ENCODE measurements around the gene TLX3.

TLX3 gene

DNA sequence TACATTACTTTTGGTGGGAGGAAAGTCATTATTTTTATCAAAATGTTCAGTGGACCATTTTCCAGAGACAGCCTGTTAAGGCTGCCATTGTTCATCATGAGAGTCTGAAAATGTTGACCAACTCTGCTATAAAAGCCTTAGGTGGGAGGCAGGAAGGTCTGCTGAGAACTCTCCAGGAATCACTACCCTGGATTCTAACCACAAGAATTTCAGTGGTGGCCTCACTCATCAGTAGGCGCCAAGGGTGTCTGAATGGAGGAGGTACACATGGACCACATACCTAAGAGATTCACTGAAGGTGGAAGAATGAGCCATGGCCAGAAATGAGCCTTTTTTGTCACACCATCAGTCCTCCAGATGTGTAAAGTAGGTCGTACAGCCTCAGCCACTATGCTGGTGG, 21.0 kb upstream of the TLX3 start:
- TF ChIP-seq GATA2 (IDR thresholded peaks at IDR 0.05; ENCODE audit: low read depth, low read length) (no peak), GATA3 (IDR thresholded peaks at IDR 0.05; ENCODE audit: low read depth, low read length) (no peak)

- TF ChIP-seq GATA2 (IDR thresholded peaks at IDR 0.05; ENCODE audit: low read depth, low read length) (no peak), GATA3 (IDR thresholded peaks at IDR 0.05; ENCODE audit: low read depth, low read length) (no peak)
These were observed 17.7 kb upstream of the TLX3 start for GRCh38 chr5:171291371-171291770.

- TF ChIP-seq GATA2 (IDR thresholded peaks at IDR 0.05; ENCODE audit: low read depth, low read length) (no peak), GATA3 (IDR thresholded peaks at IDR 0.05; ENCODE audit: low read depth, low read length) (no peak)
These were observed 13.7 kb upstream of the TLX3 start for GRCh38 chr5:171295299-171295698.

- TF ChIP-seq GATA3 (IDR thresholded peaks at IDR 0.05; ENCODE audit: low read depth, low read length) (no peak), GATA2 (IDR thresholded peaks at IDR 0.05; ENCODE audit: low read depth, low read length) (no peak)
These were observed 13.2 kb upstream of the TLX3 start for GRCh38 chr5:171295801-171296200.

DNA sequence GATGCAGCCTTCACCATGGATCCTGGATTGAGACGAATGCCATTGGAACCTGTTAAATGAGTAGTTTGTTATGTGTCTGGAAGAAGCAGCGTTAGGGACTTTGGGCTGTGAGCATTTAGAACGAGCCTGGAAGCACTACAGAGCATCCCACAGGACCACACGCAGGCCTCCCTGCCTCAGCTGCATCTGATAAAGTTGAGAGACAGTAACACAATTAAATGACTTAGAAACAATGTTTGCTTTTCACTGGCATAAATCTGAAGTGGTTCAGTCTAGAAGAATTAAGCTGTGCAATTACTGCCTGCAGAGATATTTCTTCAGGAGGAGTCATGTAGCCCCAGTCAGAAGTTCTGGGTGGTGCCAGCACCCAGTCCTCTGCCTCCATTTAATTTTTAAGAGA, 9.8 kb upstream of the TLX3 start:
- TF ChIP-seq GATA2 (IDR thresholded peaks at IDR 0.05; ENCODE audit: low read depth, low read length), result peak; percentile 81
- TF ChIP-seq GATA3 (IDR thresholded peaks at IDR 0.05; ENCODE audit: low read depth, low read length), result 0 out of 2 replicates have a peak, but pooled peaks have one; percentile 17

DNA sequence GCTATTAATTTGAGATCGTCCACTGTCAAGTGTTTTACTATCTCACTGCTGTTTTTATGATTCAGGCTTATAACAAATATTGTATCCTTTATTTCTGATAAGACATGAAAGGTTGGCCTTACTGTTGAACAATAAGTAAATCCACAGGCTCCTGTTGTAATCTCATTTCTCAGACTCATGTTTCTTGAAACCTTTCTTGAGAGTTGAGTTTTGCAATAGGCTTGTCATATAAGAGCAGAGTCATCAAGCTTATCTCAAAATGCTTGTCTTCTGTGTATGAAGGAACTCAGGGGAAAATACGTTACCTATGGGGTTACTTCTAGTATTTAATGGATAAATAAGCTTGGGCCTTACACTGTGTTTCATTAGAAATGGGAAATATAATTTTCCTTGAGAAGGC, 9.2 kb upstream of the TLX3 start:
- TF ChIP-seq GATA2 (IDR thresholded peaks at IDR 0.05; ENCODE audit: low read depth, low read length) (no peak), GATA3 (IDR thresholded peaks at IDR 0.05; ENCODE audit: low read depth, low read length) (no peak)

GRCh38 chr5:171300358-171300757, 8.7 kb upstream of the TLX3 start:
- TF ChIP-seq GATA2 (IDR thresholded peaks at IDR 0.05; ENCODE audit: low read depth, low read length), result no peak

DNA sequence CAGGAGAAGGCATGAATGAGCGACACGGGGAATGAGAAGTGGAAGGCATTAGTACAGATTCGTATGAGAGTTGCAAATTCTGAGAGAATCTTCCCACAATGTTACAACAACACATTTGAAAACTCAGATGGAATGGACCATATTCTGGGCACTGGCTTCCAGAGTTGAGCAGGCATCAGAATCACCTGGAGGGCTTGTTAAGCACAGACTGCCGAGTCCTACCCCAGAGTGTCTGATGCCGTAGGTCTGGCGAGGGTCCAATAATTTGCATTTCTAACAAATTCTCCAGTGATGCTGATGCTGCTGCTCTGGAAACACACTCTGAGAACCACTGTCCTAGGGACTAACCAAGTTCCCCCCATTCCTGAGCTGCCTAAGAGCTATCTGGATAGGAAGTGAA, 2.9 kb upstream of the TLX3 start:
- TF ChIP-seq GATA3 (IDR thresholded peaks at IDR 0.05; ENCODE audit: low read depth, low read length) (no peak), GATA2 (IDR thresholded peaks at IDR 0.05; ENCODE audit: low read depth, low read length) (no peak)

- no peak; the same call in 1 of the 2 replicates for TF ChIP-seq GATA3 (IDR thresholded peaks at IDR 0.05; ENCODE audit: low read depth, low read length)
- TF ChIP-seq GATA2 (IDR thresholded peaks at IDR 0.05; ENCODE audit: low read depth, low read length), result peak; percentile 95
These were observed 2.1 kb upstream of the TLX3 start for GRCh38 chr5:171306781-171307591.

DNA sequence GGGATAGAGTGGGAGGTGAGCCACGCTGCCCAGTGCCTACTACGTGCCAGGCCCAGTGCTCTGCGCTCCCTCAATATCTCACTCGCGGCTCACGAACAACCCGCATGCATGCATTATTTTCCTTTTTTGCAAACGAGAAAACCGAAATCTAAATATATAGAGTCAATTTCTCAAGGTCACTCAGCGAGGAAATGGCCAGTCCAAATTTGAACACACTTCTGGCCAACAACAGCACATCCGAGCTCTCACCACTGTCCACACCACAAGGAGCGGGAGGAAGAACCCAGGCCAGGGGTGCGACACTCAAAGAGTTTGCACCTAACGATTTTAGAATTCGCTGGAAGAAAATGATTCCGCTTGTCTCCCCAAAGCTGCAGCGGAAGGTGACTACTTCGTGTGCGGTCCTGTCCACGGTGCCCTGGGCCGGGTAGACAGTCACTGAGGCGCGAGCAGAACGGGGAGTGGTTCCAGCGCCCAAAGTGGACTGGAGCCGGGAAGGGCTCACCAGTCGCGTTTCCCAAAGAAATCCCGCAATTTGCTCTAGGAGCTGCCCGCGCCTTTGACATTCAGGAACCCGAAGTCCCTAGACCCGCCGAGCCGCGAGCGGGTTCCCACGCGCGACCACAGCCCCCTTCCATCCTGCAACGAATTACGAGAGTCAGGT, 1.1 kb upstream of the TLX3 start:
- TF ChIP-seq GATA3 (IDR thresholded peaks at IDR 0.05; ENCODE audit: low read depth, low read length) (no peak), GATA2 (IDR thresholded peaks at IDR 0.05; ENCODE audit: low read depth, low read length) (no peak)

DNA sequence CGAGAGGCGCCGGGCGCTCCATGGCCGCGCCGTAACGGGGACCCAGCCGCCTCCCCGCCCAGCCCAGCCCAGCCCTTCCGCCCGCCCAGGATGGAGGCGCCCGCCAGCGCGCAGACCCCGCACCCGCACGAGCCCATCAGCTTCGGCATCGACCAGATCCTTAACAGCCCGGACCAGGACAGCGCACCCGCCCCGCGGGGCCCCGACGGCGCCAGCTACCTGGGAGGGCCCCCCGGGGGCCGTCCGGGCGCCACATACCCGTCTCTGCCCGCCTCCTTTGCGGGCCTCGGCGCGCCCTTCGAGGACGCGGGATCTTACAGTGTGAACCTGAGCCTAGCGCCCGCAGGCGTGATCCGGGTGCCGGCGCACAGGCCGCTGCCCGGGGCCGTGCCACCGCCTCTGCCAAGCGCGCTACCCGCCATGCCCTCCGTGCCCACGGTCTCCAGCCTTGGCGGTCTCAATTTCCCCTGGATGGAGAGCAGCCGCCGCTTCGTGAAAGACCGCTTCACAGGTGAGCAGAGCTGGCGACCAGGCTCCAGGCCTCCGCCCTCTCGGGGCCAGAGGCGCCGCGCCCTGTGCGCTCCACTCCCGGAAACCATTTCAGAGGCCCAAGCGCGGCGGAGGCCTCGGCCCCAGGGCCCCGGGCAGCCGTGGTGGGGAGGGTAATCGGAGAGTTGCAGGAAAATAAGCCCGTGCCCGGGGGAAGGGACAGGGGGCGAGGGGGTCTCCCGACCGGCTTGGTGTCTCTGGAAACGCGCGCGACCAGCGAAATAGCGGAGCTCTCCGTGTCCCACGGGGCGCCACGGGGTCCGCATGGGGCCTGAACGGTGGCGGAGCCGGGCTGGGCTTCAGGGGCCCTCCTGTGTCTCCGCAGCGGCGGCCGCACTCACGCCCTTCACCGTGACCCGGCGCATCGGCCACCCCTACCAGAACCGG, 496 bp downstream of the TLX3 start:
- TF ChIP-seq GATA3 (IDR thresholded peaks at IDR 0.05; ENCODE audit: low read depth, low read length) (no peak), GATA2 (IDR thresholded peaks at IDR 0.05; ENCODE audit: low read depth, low read length) (no peak)

GRCh38 chr5:171310212-171310818, 1.3 kb downstream of the TLX3 start:
- no peak for TF ChIP-seq GATA2 (IDR thresholded peaks at IDR 0.05; ENCODE audit: low read depth, low read length)
- TF ChIP-seq GATA3 (IDR thresholded peaks at IDR 0.05; ENCODE audit: low read depth, low read length), result no peak

DNA sequence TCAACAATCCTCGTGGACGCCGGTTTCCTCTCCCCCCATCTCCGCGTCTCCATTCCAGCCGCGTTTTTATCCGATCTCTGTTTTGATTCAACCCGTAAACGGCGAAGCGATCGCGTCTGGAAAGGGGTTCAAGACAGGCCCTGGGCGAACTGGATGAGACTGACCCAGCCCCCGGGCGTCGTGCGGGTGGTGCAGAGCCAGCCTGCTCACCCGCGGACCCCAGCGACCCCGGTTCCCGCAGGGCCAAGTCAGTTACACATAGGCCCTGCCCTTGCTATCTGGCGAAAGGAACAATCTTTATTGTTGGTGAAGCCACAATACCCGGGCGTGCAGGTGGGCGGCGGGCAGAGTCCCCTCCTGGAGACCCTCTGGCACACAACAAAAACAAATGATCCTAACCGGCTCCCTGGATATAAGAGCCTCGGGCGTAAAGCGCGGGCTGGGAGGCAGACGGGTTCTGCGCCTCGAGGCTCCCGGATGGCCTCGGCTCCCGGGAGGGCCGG, 1.8 kb downstream of the TLX3 start:
- TF ChIP-seq GATA3 (IDR thresholded peaks at IDR 0.05; ENCODE audit: low read depth, low read length) (no peak), GATA2 (IDR thresholded peaks at IDR 0.05; ENCODE audit: low read depth, low read length) (no peak)

All from SH-SY5Y (cell line).